NCI-H774 (cell line): Measurements from ENCODE around the gene C10orf105.

ENCODE experiments used
- DNase-seq: peaks from one replicate; lab custom pipeline; 2025; lab: John Stamatoyannopoulos, UW

Gene C10orf105

GRCh38 chr10:71719464-71720201 is at the start of gene C10orf105:
C10orf105 (minus strand) TSS chr10:71719778; CDS start chr10:71716337, 3,441 bp downstream.
- DNase-seq = no peak

- DNase-seq = no peak
These were observed 48.0 kb upstream of the C10orf105 start for GRCh38 chr10:71767420-71768035.

- no peak for DNase-seq
These were observed 47.3 kb upstream of the C10orf105 start for GRCh38 chr10:71766717-71767419.

GRCh38 chr10:71765906-71766716 is 46.5 kb upstream of the C10orf105 start:
- DNase-seq = no peak

- DNase-seq = no peak
These were observed 45.8 kb upstream of the C10orf105 start for GRCh38 chr10:71765176-71765904.

- no peak for DNase-seq
These were observed 44.0 kb upstream of the C10orf105 start for GRCh38 chr10:71763352-71764127.

- DNase-seq = no peak
These were observed 42.7 kb upstream of the C10orf105 start for GRCh38 chr10:71762324-71762723.

- no peak for DNase-seq
These were observed 42.0 kb upstream of the C10orf105 start for GRCh38 chr10:71761541-71762113.

- DNase-seq = no peak
These were observed 41.5 kb upstream of the C10orf105 start for GRCh38 chr10:71761105-71761511.

GRCh38 chr10:71757399-71757922 is 37.9 kb upstream of the C10orf105 start:
- no peak for DNase-seq

- DNase-seq = no peak
These were observed 37.0 kb upstream of the C10orf105 start for GRCh38 chr10:71756311-71757191.

- no peak for DNase-seq
These were observed 35.8 kb upstream of the C10orf105 start for GRCh38 chr10:71755179-71755879.

GRCh38 chr10:71754562-71754961 is 35.0 kb upstream of the C10orf105 start:
- no peak for DNase-seq

- no peak for DNase-seq
These were observed 34.5 kb upstream of the C10orf105 start for GRCh38 chr10:71753960-71754505.

- DNase-seq = no peak
These were observed 33.7 kb upstream of the C10orf105 start for GRCh38 chr10:71753091-71753959.

- DNase-seq = no peak
These were observed 33.0 kb upstream of the C10orf105 start for GRCh38 chr10:71752391-71753090.
